Measurements from ENCODE around the gene MFSD1. TPM values are rescaled to one million over a fixed set of nuclear protein-coding genes. Genes with fewer than 3 reads are reported as not detected.

The MFSD1 gene
- polyA plus RNA-seq, 1 of the 3 experiments (the other 2 are of a cell fraction) = 44.9 TPM

DNA sequence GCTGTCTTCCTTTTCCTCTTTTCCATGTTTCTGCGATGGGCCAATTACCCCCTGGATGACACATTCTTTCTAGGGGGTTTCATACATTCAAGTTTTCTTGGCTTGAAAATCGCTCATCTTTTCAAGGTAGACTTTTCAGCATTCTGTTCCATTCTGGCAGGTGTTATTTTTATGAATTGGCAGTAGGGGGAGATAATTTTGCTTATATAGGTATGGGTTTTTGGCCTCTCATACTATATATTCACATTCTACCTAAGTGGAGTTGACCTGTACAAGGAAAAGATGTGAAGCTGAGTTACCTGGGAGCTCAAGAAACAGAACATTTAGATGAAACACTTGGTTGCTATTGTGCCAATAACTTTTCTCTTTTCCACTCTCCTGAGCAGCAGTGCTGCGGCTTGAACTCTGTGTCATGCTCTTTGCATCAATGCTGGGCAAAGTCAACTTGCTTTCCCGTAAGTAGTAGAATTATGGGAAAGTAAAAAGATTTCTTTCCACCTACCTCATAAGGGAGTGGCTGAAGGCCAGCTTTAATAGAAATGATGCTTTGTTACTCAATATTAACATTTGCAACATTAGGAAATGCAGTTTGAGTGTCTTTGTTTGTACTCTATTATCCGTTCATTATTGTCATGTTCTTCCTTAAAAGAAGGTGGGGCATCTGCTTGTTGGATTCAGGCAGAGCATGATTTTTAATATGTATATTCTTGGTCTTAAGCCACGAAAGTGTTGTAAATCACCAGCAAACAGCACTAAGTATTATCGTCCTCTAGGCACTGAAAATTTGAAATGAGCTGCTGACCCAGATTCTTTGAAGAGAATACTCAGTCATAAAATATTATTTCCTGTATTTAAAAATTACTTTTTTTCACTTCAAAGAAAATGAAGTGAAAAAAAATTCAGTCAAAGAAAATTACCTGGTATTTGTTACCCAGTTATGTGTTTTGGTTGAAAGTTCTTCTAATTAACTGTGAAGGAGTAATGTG is 27.7 kb upstream of the MFSD1 start:
- peak overlapping the region in 1 of 2 experiments; percentile 13; a peak in 1 of 4 replicates for H3K27ac ChIP-seq (ENCODE audit: low read depth in 2 of 2, low read length in 1 of 2)
- no peaks in the 10 kb centered on the region for H3K79me2 ChIP-seq (ENCODE audit: insufficient read depth)
- ChIA-PET POLR2A (no interaction called here), CTCF (interaction anchor here (1.0 to 3.0 kb wide), 5 partner anchors 8 to 46 kb away, joined by 3 to 12 read pairs (median 3); no protein-coding TSS in a partner anchor)
- H3K9ac ChIP-seq = no peak overlapping the region
- H4K20me1 ChIP-seq (ENCODE audit: insufficient read depth) = no peaks in the 10 kb centered on the region
- H3K27me3 ChIP-seq (ENCODE audit: insufficient read depth) = no peaks in the 10 kb centered on the region
- peaks cover 0 to 12% of the 10 kb centered on the region in 2 experiments; a peak in 3 of 4 replicates for H3K4me1 ChIP-seq (ENCODE audit: control insufficient read depth in 1 of 2, insufficient read depth in 2 of 2, low read depth in 1 of 2, low read length in 1 of 2)
- H3K4me2 ChIP-seq = no peak overlapping the region
- 88% methylated on average over 7 of the region's 7 CpGs for WGBS (ENCODE audit: low lambda C conversion rate)
- H3F3A ChIP-seq (replicated peaks; ENCODE audit: insufficient read depth) = peaks cover 6% of the 10 kb centered on the region
- H3K9me2 ChIP-seq = no peaks in the 10 kb centered on the region
- no peaks in the 10 kb centered on the region for H3K9me3 ChIP-seq
- DNase-seq = no peak
- H2AFZ ChIP-seq (ENCODE audit: low read depth) = no peak overlapping the region
- TF ChIP-seq FOXJ3 (CRISPR knock-in tag; IDR thresholded peaks at IDR 0.05) (no peak), EZH2phosphoT487 (IDR thresholded peaks at IDR 0.05; ENCODE audit: borderline replicate concordance, low read depth) (no peak), RXRA (IDR thresholded peaks at IDR 0.05; ENCODE audit: borderline replicate concordance, low read depth) (no peak), FOSL2 (IDR thresholded peaks at IDR 0.05; ENCODE audit: borderline replicate concordance, low read depth) (no peak), GABPA (IDR thresholded peaks at IDR 0.05; ENCODE audit: low read depth) (no peak), NRF1 (IDR thresholded peaks at IDR 0.05; ENCODE audit: low read depth, low read length) (no peak), ELF1 (IDR thresholded peaks at IDR 0.05) (no peak), YY1 (IDR thresholded peaks at IDR 0.05; ENCODE audit: low read depth) (no peak), TCF12 (IDR thresholded peaks at IDR 0.05) (no peak), GATA2 (CRISPR knock-in tag; IDR thresholded peaks at IDR 0.05) (no peak), FOXM1 (IDR thresholded peaks at IDR 0.05; ENCODE audit: low read depth) (no peak), SMC3 (IDR thresholded peaks at IDR 0.05; ENCODE audit: low read depth, low read length) (no peak), EP300 (IDR thresholded peaks at IDR 0.05; ENCODE audit: borderline replicate concordance in 1 of 2, low read depth in 1 of 2, low read length in 1 of 2) (no peak), RFX5 (IDR thresholded peaks at IDR 0.05; ENCODE audit: low read length) (no peak)
- TF ChIP-seq, protein P1, sequence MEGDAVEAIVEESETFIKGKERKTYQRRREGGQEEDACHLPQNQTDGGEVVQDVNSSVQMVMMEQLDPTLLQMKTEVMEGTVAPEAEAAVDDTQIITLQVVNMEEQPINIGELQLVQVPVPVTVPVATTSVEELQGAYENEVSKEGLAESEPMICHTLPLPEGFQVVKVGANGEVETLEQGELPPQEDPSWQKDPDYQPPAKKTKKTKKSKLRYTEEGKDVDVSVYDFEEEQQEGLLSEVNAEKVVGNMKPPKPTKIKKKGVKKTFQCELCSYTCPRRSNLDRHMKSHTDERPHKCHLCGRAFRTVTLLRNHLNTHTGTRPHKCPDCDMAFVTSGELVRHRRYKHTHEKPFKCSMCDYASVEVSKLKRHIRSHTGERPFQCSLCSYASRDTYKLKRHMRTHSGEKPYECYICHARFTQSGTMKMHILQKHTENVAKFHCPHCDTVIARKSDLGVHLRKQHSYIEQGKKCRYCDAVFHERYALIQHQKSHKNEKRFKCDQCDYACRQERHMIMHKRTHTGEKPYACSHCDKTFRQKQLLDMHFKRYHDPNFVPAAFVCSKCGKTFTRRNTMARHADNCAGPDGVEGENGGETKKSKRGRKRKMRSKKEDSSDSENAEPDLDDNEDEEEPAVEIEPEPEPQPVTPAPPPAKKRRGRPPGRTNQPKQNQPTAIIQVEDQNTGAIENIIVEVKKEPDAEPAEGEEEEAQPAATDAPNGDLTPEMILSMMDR (IDR thresholded peaks at IDR 0.05) = no peak
- TF ChIP-seq, protein P2, sequence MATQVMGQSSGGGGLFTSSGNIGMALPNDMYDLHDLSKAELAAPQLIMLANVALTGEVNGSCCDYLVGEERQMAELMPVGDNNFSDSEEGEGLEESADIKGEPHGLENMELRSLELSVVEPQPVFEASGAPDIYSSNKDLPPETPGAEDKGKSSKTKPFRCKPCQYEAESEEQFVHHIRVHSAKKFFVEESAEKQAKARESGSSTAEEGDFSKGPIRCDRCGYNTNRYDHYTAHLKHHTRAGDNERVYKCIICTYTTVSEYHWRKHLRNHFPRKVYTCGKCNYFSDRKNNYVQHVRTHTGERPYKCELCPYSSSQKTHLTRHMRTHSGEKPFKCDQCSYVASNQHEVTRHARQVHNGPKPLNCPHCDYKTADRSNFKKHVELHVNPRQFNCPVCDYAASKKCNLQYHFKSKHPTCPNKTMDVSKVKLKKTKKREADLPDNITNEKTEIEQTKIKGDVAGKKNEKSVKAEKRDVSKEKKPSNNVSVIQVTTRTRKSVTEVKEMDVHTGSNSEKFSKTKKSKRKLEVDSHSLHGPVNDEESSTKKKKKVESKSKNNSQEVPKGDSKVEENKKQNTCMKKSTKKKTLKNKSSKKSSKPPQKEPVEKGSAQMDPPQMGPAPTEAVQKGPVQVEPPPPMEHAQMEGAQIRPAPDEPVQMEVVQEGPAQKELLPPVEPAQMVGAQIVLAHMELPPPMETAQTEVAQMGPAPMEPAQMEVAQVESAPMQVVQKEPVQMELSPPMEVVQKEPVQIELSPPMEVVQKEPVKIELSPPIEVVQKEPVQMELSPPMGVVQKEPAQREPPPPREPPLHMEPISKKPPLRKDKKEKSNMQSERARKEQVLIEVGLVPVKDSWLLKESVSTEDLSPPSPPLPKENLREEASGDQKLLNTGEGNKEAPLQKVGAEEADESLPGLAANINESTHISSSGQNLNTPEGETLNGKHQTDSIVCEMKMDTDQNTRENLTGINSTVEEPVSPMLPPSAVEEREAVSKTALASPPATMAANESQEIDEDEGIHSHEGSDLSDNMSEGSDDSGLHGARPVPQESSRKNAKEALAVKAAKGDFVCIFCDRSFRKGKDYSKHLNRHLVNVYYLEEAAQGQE (IDR thresholded peaks at IDR 0.05; ENCODE audit: low read depth, low read length) = no peak
- TF ChIP-seq, protein P3, sequence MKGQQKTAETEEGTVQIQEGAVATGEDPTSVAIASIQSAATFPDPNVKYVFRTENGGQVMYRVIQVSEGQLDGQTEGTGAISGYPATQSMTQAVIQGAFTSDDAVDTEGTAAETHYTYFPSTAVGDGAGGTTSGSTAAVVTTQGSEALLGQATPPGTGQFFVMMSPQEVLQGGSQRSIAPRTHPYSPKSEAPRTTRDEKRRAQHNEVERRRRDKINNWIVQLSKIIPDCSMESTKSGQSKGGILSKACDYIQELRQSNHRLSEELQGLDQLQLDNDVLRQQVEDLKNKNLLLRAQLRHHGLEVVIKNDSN (IDR thresholded peaks at IDR 0.05; ENCODE audit: borderline replicate concordance, low read depth) = no peak
- TF ChIP-seq, protein P4, sequence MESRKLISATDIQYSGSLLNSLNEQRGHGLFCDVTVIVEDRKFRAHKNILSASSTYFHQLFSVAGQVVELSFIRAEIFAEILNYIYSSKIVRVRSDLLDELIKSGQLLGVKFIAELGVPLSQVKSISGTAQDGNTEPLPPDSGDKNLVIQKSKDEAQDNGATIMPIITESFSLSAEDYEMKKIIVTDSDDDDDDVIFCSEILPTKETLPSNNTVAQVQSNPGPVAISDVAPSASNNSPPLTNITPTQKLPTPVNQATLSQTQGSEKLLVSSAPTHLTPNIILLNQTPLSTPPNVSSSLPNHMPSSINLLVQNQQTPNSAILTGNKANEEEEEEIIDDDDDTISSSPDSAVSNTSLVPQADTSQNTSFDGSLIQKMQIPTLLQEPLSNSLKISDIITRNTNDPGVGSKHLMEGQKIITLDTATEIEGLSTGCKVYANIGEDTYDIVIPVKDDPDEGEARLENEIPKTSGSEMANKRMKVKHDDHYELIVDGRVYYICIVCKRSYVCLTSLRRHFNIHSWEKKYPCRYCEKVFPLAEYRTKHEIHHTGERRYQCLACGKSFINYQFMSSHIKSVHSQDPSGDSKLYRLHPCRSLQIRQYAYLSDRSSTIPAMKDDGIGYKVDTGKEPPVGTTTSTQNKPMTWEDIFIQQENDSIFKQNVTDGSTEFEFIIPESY (IDR thresholded peaks at IDR 0.05; ENCODE audit: borderline replicate concordance, low read depth) = no peak
- H3K36me3 ChIP-seq (replicated peaks in 1 of 2; ENCODE audit: control insufficient read depth in 1 of 2, insufficient read depth in 2 of 2, low read length in 1 of 2) = no peaks in the 10 kb centered on the region
- no peak overlapping the region for H3K4me3 ChIP-seq (ENCODE audit: low read depth in 2 of 2, low read length in 1 of 2)

All from SK-N-SH (cell line).